ENCODE data around the gene CCL17.

The CCL17 gene

GRCh38 chr16:57401943-57402640 is 2.5 kb upstream of the CCL17 start:
- no peak for DNase-seq

GRCh38 chr16:57405097-57405496 is 530 bp downstream of the CCL17 start:
- no peak for DNase-seq

GRCh38 chr16:57406881-57407280 is 2.3 kb downstream of the CCL17 start:
- no peak for DNase-seq

GRCh38 chr16:57407521-57408353 is 3.2 kb downstream of the CCL17 start:
- no peak for DNase-seq

GRCh38 chr16:57409065-57409464 is 4.5 kb downstream of the CCL17 start:
- DNase-seq: no peak

GRCh38 chr16:57409870-57410587 is 5.5 kb downstream of the CCL17 start:
- no peak for DNase-seq

GRCh38 chr16:57411362-57411976 is 6.9 kb downstream of the CCL17 start:
- DNase-seq: no peak

GRCh38 chr16:57412584-57412983 is 8.0 kb downstream of the CCL17 start:
- no peak for DNase-seq

GRCh38 chr16:57413301-57413730 is 8.7 kb downstream of the CCL17 start:
- DNase-seq: no peak

GRCh38 chr16:57413733-57414132 is 9.2 kb downstream of the CCL17 start:
- DNase-seq: no peak

GRCh38 chr16:57416084-57416483 is 11.5 kb downstream of the CCL17 start:
- no peak for DNase-seq

GRCh38 chr16:57419506-57419905 is 14.9 kb downstream of the CCL17 start:
- DNase-seq: no peak

- no peak for DNase-seq
Observed at GRCh38 chr16:57422026-57422944, 17.7 kb downstream of the CCL17 start.

- DNase-seq: no peak
Observed at GRCh38 chr16:57423152-57423551, 18.6 kb downstream of the CCL17 start.

GRCh38 chr16:57424583-57424982 is 20.0 kb downstream of the CCL17 start:
- no peak for DNase-seq

GRCh38 chr16:57426356-57426755 is 21.8 kb downstream of the CCL17 start:
- no peak for DNase-seq

GRCh38 chr16:57427307-57427706 is 22.7 kb downstream of the CCL17 start:
- DNase-seq: no peak

GRCh38 chr16:57427824-57428223 is 23.3 kb downstream of the CCL17 start:
- DNase-seq: no peak

GRCh38 chr16:57430955-57431354 is 26.4 kb downstream of the CCL17 start:
- DNase-seq: no peak

GRCh38 chr16:57432505-57432904 is 27.9 kb downstream of the CCL17 start:
- no peak for DNase-seq

- DNase-seq: no peak
Observed at GRCh38 chr16:57432989-57433388, 28.4 kb downstream of the CCL17 start.

GRCh38 chr16:57434003-57434402 is 29.4 kb downstream of the CCL17 start:
- DNase-seq: no peak
